HG03460 (cell line): ENCODE measurements around the gene NPB.

Experiments
- ATAC-seq: cut with Tn5 transposase; IDR thresholded peaks from one replicate; pipeline ENCODE4 v1.9.1; 2021; ENCODE audit not compliant: unreplicated experiment

Gene NPB

GRCh38 chr17:81939218-81939617 lies 37.2 kb downstream of the NPB start:
- ATAC-seq, result no peak

- no peak for ATAC-seq
Measured at GRCh38 chr17:81939881-81940385, 37.9 kb downstream of the NPB start.

GRCh38 chr17:81940538-81941483 lies 38.8 kb downstream of the NPB start:
- ATAC-seq, result no peak

GRCh38 chr17:81941484-81942166 lies 39.6 kb downstream of the NPB start:
- ATAC-seq, result no peak

- ATAC-seq, result no peak
Measured at GRCh38 chr17:81942167-81942553, 40.1 kb downstream of the NPB start.

GRCh38 chr17:81944858-81945257 lies 42.8 kb downstream of the NPB start:
- ATAC-seq, result no peak

- no peak for ATAC-seq
Measured at GRCh38 chr17:81947189-81947588, 45.2 kb downstream of the NPB start, which contains the start of gene MYADML2. Gene MYADML2, minus strand, starts transcription at chr17:81947233. Its CDS starts 5,492 bp downstream, at chr17:81941741.

- ATAC-seq, result no peak
Measured at GRCh38 chr17:81948635-81949378, 46.8 kb downstream of the NPB start.

- ATAC-seq, result no peak
Measured at GRCh38 chr17:81950501-81950900, 48.5 kb downstream of the NPB start.

GRCh38 chr17:81951785-81952684 lies 50.0 kb downstream of the NPB start:
- ATAC-seq, result no peak
